Trophoblast cell (in vitro differentiated cells and primary cell): ENCODE measurements around the gene CDNF.
"Not testable (repeated sequence)": the region's sequence is repeated elsewhere in the genome, so short reads cannot be mapped to it uniquely, and the experiment has no call there.

Experiments used
- DNase-seq, 2 donors: peaks; one replicate each; pipeline ENCODE4 v3.0.0-alpha.2; 2016
- H2AFZ ChIP-seq: 2 replicates; pipeline ENCODE4 v1.6.1; 2013; ENCODE audit warnings: low read length, moderate library complexity, mild to moderate bottlenecking; ENCODE audit not compliant: insufficient read depth, poor library complexity
- H2AK5ac ChIP-seq: 2 replicates; pipeline ENCODE4 v1.6.1; 2013; ENCODE audit warnings: mild to moderate bottlenecking, low read length
- H2BK120ac ChIP-seq: 2 replicates; pipeline ENCODE4 v1.6.1; 2013; ENCODE audit warnings: low read length, mild to moderate bottlenecking, moderate library complexity; ENCODE audit not compliant: insufficient read depth, poor library complexity
- H2BK12ac ChIP-seq: 2 replicates; pipeline ENCODE4 v1.6.1; 2013; ENCODE audit warnings: mild to moderate bottlenecking, low read length, moderate library complexity
- H2BK5ac ChIP-seq: 2 replicates; pipeline ENCODE4 v1.6.1; 2013; ENCODE audit warnings: low read length, low read depth, moderate library complexity, mild to moderate bottlenecking; ENCODE audit not compliant: poor library complexity
- H3K14ac ChIP-seq: 2 replicates; pipeline ENCODE4 v1.6.1; 2013; ENCODE audit warnings: mild to moderate bottlenecking, low read length
- H3K18ac ChIP-seq: 2 replicates; pipeline ENCODE4 v1.6.1; 2013; ENCODE audit warnings: mild to moderate bottlenecking, low read length
- H3K23ac ChIP-seq: 2 replicates; pipeline ENCODE4 v1.6.1; 2013; ENCODE audit warnings: low read length
- H3K27ac ChIP-seq: 2 replicates; pipeline ENCODE4 v1.5.1; 2013; ENCODE audit warnings: low read depth, mild to moderate bottlenecking, inconsistent platforms, low read length, moderate library complexity
- H3K27me3 ChIP-seq: 2 replicates; pipeline ENCODE4 v1.6.1; 2013; ENCODE audit warnings: inconsistent platforms, mild to moderate bottlenecking, low read length, moderate library complexity; ENCODE audit not compliant: insufficient read depth
- H3K36me3 ChIP-seq, 2 experiments: 1 replicate in 1 of 2; 2 replicates in 1 of 2; pipeline ENCODE4 v1.6.1; 2013; ENCODE audit warnings: low read length in 2 of 2, mild to moderate bottlenecking in 2 of 2, moderate library complexity in 1 of 2; ENCODE audit not compliant: insufficient read depth in 2 of 2, control insufficient read depth in 1 of 2
- H3K4ac ChIP-seq: 2 replicates; pipeline ENCODE4 v1.6.1; 2013; ENCODE audit warnings: low read depth, mild to moderate bottlenecking, low read length, moderate library complexity
- H3K4me1 ChIP-seq, 2 experiments: 1 replicate in 1 of 2; 2 replicates in 1 of 2; pipeline ENCODE4 v1.6.1; 2013; ENCODE audit warnings: low read length in 2 of 2, mild to moderate bottlenecking in 2 of 2, moderate library complexity in 1 of 2; ENCODE audit not compliant: insufficient read depth in 2 of 2, control insufficient read depth in 1 of 2
- H3K4me2 ChIP-seq: 2 replicates; pipeline ENCODE4 v1.6.1; 2013; ENCODE audit warnings: inconsistent platforms, mild to moderate bottlenecking, low read length, moderate library complexity
- H3K4me3 ChIP-seq: 2 replicates; pipeline ENCODE4 v1.5.1; 2013; ENCODE audit warnings: mild to moderate bottlenecking, low read depth, low read length, inconsistent platforms
- H3K79me1 ChIP-seq: one replicate; pipeline ENCODE4 v1.6.1; 2013; ENCODE audit warnings: low read length
- H3K79me2 ChIP-seq: 2 replicates; pipeline ENCODE4 v1.6.1; 2013; ENCODE audit warnings: low read length, mild to moderate bottlenecking; ENCODE audit not compliant: control insufficient read depth, insufficient read depth, poor library complexity
- H3K9ac ChIP-seq: 2 replicates; pipeline ENCODE4 v1.6.1; 2013; ENCODE audit warnings: mild to moderate bottlenecking, low read length
- H3K9me3 ChIP-seq: 2 replicates; pipeline ENCODE4 v1.6.1; 2013; ENCODE audit warnings: low read depth, mild to moderate bottlenecking, control low read depth, inconsistent platforms, low read length; ENCODE audit not compliant: insufficient read depth
- H4K12ac ChIP-seq: 2 replicates; pipeline ENCODE4 v1.6.1; 2013; ENCODE audit warnings: low read depth, mild to moderate bottlenecking, low read length, moderate library complexity
- H4K8ac ChIP-seq: 2 replicates; pipeline ENCODE4 v1.6.1; 2013; ENCODE audit warnings: low read depth, mild to moderate bottlenecking, low read length, moderate library complexity
- H4K91ac ChIP-seq: one replicate; pipeline ENCODE4 v1.6.1; 2013; ENCODE audit warnings: low read depth, mild to moderate bottlenecking, low read length, moderate library complexity
- WGBS: extraction: QIAGEN DNeasy Blood & Tissue Kit; methylation state at CpG from one replicate; pipeline ENCODE4 v1.1.7; 2013; ENCODE audit warnings: missing lambda C conversion rate; ENCODE audit not compliant: insufficient read length, insufficient coverage; ENCODE audit errors: extremely low coverage; 5-methylcytosine and 5-hydroxymethylcytosine counted together

Gene CDNF

GRCh38 chr10:14873090-14873760 lies 35.4 kb upstream of the CDNF start:
- Histone ChIP-seq H3K9ac (no peak overlapping the region), H4K12ac (no peak overlapping the region), H3K4ac (no peak overlapping the region), H4K8ac (no peak overlapping the region), H2BK5ac (no peak overlapping the region), H3K79me2 (peaks cover 2% of the 10 kb centered on the region), H3K36me3 (peaks cover 2 to 5% of the 10 kb centered on the region in 2 experiments), H3K4me3 (no peak overlapping the region), H3K18ac (no peak overlapping the region), H4K91ac (no peak overlapping the region), H3K23ac (no peak overlapping the region), H3K14ac (no peak overlapping the region), H3K4me1 (peaks cover 0 to 4% of the 10 kb centered on the region in 2 experiments), H2AFZ (no peak overlapping the region), H2AK5ac (no peak overlapping the region), H2BK12ac (no peak overlapping the region), H3K4me2 (no peak overlapping the region), H2BK120ac (no peak overlapping the region), H3K27ac (no peak overlapping the region), H3K27me3 (no peaks in the 10 kb centered on the region), H3K79me1 (peaks cover 3% of the 10 kb centered on the region), H3K9me3 (peaks cover under 1% of the 10 kb centered on the region)
- WGBS: no CpG with 5 or more reads among the region's 2 CpGs
- DNase-seq: no peak

- not testable (repeated sequence) for H2BK5ac ChIP-seq, DNase-seq, H3K27ac ChIP-seq, H2BK120ac ChIP-seq, H3K9me3 ChIP-seq, H3K4me1 ChIP-seq, H4K12ac ChIP-seq, H3K9ac ChIP-seq, H4K8ac ChIP-seq, H3K14ac ChIP-seq, H3K27me3 ChIP-seq, H3K4ac ChIP-seq, H3K4me2 ChIP-seq, H3K18ac ChIP-seq, H4K91ac ChIP-seq, H3K79me1 ChIP-seq, H2BK12ac ChIP-seq, H2AK5ac ChIP-seq, H3K4me3 ChIP-seq, H2AFZ ChIP-seq, H3K79me2 ChIP-seq, H3K23ac ChIP-seq
- peaks cover 8 to 11% of the 10 kb centered on the region in 2 experiments for H3K36me3 ChIP-seq
- WGBS: no CpG with 5 or more reads among the region's 3 CpGs
These were observed 27.0 kb upstream of the CDNF start for GRCh38 chr10:14864871-14865270.

- not testable (repeated sequence) for H2BK5ac ChIP-seq, H2AFZ ChIP-seq, H2BK120ac ChIP-seq, H3K79me1 ChIP-seq, H3K23ac ChIP-seq, H3K14ac ChIP-seq, H2BK12ac ChIP-seq, DNase-seq, H3K36me3 ChIP-seq, H4K91ac ChIP-seq, H4K8ac ChIP-seq, H3K18ac ChIP-seq, H4K12ac ChIP-seq, H3K4me3 ChIP-seq, H3K4me1 ChIP-seq, H3K27ac ChIP-seq, H3K27me3 ChIP-seq, H3K79me2 ChIP-seq, H2AK5ac ChIP-seq, H3K4ac ChIP-seq, H3K9ac ChIP-seq, H3K9me3 ChIP-seq, H3K4me2 ChIP-seq
- WGBS: no CpG with 5 or more reads among the region's 6 CpGs
These were observed 26.6 kb upstream of the CDNF start for GRCh38 chr10:14864466-14864865.

GRCh38 chr10:14860791-14861190 lies 23.0 kb upstream of the CDNF start:
- no peak overlapping the region for H2AK5ac ChIP-seq
- H3K4me2 ChIP-seq: no peak overlapping the region
- no peak overlapping the region for H2AFZ ChIP-seq
- H3K4ac ChIP-seq: no peak overlapping the region
- H3K79me1 ChIP-seq: no peaks in the 10 kb centered on the region
- no peak overlapping the region for H3K14ac ChIP-seq
- H4K91ac ChIP-seq: no peak overlapping the region
- H4K12ac ChIP-seq: no peak overlapping the region
- H3K4me1 ChIP-seq: no peaks in the 10 kb centered on the region
- H3K27me3 ChIP-seq: no peaks in the 10 kb centered on the region
- no peak overlapping the region for H2BK5ac ChIP-seq
- no peak overlapping the region for H3K9ac ChIP-seq
- no peak overlapping the region for H2BK12ac ChIP-seq
- H2BK120ac ChIP-seq: no peak overlapping the region
- H3K27ac ChIP-seq: no peak overlapping the region
- no peak for DNase-seq
- no peak overlapping the region for H3K4me3 ChIP-seq
- no CpG with 5 or more reads among the region's 1 CpG for WGBS
- H3K23ac ChIP-seq: no peak overlapping the region
- peaks cover 11% of the 10 kb centered on the region in 2 experiments for H3K36me3 ChIP-seq
- H3K9me3 ChIP-seq: no peaks in the 10 kb centered on the region
- H3K79me2 ChIP-seq: no peaks in the 10 kb centered on the region
- H3K18ac ChIP-seq: no peak overlapping the region
- H4K8ac ChIP-seq: no peak overlapping the region
